Measurements from ENCODE around the gene PARP1. TPM values are rescaled to one million over a fixed set of nuclear protein-coding genes. Genes with fewer than 3 reads are reported as not detected.

PARP1 gene
- total RNA-seq, 1 donor = 51.0 TPM

DNA sequence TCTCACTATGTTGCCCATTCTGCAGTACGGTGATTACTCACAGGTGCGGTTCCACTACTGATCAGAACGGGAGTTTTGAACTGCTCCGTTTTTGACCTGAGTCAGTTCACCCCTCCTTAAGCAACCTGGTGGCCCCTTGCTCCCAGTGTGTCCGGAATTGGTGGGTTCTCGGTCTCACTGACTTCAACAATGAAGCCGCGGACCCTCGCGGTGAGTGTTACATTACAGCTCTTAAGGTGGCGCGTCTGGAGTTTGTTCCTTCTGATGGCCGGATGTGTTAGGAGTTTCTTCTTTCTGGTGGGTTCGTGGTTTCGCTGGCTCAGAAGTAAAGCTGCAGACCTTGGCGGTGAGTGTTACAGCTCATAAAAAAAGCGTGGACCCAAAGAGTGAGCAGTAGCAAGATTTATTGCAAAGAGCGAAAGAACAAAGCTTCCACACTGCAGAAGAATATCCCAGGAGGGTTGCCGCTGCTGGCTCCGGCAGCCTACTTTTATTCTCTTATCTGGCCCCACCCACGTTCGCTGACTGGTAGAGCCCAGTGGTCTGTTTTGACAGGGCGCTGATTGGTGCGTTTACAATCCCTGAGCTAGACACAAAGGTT, 17.6 kb upstream of the PARP1 start:
- H2AFZ ChIP-seq (ENCODE audit: low read length) = no peak overlapping the region
- no peak for TF ChIP-seq CTCF (IDR thresholded peaks at IDR 0.05; ENCODE audit: extremely low read depth, low read depth, low read length)
- H3K4me3 ChIP-seq (ENCODE audit: insufficient read depth, low read length) = no peak overlapping the region
- H3K36me3 ChIP-seq (ENCODE audit: insufficient read depth, low read length) = no peaks in the 10 kb centered on the region
- H3K27ac ChIP-seq (ENCODE audit: low read depth, low read length) = no peak overlapping the region
- no peak overlapping the region for H3K4me2 ChIP-seq (ENCODE audit: insufficient read depth, low read length)
- H3K9me3 ChIP-seq (ENCODE audit: low read depth, low read length) = no peaks in the 10 kb centered on the region
- H3K27me3 ChIP-seq (ENCODE audit: insufficient read depth, low read length) = peaks cover 2% of the 10 kb centered on the region
- no peak for DNase-seq (ENCODE audit: insufficient read length, low spot score, missing footprints)
- H3K79me2 ChIP-seq (ENCODE audit: insufficient read depth, low read length) = no peaks in the 10 kb centered on the region
- H3K4me1 ChIP-seq (ENCODE audit: insufficient read depth, low read length) = no peaks in the 10 kb centered on the region
- no peaks in the 10 kb centered on the region for H4K20me1 ChIP-seq (ENCODE audit: insufficient read depth, low read length)

DNA sequence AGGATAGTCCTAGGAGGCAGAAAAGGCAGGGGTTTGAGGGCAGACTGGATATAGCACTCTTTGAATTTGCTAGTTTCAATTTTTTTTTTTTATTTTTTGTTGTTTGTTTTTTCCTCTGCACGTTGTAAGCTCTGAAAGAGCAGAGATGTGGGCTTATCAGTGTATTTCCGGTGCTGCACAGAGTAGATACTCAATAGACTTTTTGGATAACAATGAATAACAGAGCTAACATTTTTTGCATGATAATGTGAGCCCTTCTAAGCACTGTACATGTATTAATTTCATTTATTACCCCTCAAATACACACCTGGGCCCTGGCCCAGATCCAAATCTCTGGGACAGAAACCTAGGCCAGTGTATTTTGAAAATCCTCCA, 17.1 kb upstream of the PARP1 start:
- H2AFZ ChIP-seq (ENCODE audit: low read length) = no peak overlapping the region
- no peaks in the 10 kb centered on the region for H4K20me1 ChIP-seq (ENCODE audit: insufficient read depth, low read length)
- H3K4me2 ChIP-seq (ENCODE audit: insufficient read depth, low read length) = no peak overlapping the region
- no peak for DNase-seq (ENCODE audit: insufficient read length, low spot score, missing footprints)
- no peaks in the 10 kb centered on the region for H3K36me3 ChIP-seq (ENCODE audit: insufficient read depth, low read length)
- no peak overlapping the region for H3K4me3 ChIP-seq (ENCODE audit: insufficient read depth, low read length)
- H3K9me3 ChIP-seq (ENCODE audit: low read depth, low read length) = no peaks in the 10 kb centered on the region
- no peak overlapping the region for H3K27ac ChIP-seq (ENCODE audit: low read depth, low read length)
- no peak for TF ChIP-seq CTCF (IDR thresholded peaks at IDR 0.05; ENCODE audit: extremely low read depth, low read depth, low read length)
- no peaks in the 10 kb centered on the region for H3K4me1 ChIP-seq (ENCODE audit: insufficient read depth, low read length)
- peaks cover 2% of the 10 kb centered on the region for H3K27me3 ChIP-seq (ENCODE audit: insufficient read depth, low read length)
- no peaks in the 10 kb centered on the region for H3K79me2 ChIP-seq (ENCODE audit: insufficient read depth, low read length)

DNA sequence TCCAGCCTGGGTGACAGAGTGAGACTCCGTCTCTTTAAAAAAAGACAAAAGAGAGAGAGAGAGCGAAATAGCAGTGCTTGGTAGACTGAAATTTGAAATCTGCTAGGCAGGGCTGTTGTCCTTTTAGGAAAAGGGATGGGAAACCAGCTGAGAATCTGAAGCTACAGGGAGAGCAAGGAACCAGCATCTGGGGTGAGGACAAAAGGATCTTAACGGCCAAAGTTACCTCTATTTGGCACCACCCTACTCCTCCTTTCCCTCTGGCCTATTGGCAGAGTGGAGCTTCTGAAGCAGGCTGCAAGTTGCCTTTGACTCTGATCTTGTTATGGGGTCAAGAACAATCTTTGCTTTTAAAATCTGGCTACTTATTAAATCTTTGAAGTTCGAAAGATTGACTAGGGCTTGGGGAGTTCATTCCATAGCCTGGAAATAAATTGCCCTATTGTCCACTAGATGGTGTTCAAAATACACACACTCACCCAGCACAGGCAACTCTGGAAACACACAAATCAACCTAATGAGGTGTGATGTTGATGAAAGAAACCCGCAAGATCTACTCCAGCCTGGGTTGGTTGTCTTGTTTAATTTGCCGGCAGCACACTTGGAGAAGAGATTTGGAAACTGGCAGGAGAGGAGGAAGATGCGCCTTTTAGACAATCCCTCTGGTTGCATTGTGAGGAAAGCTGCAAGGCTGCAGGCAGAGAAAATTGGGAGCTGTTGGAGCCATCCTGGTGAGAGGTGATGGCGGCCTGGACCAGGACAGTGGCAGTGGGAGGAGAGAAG, 16.5 kb upstream of the PARP1 start:
- peak; percentile 62 for TF ChIP-seq CTCF (IDR thresholded peaks at IDR 0.05; ENCODE audit: extremely low read depth, low read depth, low read length)
- Histone ChIP-seq H3K4me2 (ENCODE audit: insufficient read depth, low read length) (no peak overlapping the region), H3K27me3 (ENCODE audit: insufficient read depth, low read length) (peaks cover 2% of the 10 kb centered on the region), H3K27ac (ENCODE audit: low read depth, low read length) (no peak overlapping the region), H2AFZ (ENCODE audit: low read length) (no peak overlapping the region), H3K36me3 (ENCODE audit: insufficient read depth, low read length) (no peaks in the 10 kb centered on the region), H3K4me3 (ENCODE audit: insufficient read depth, low read length) (no peak overlapping the region), H3K9me3 (ENCODE audit: low read depth, low read length) (no peaks in the 10 kb centered on the region), H3K4me1 (ENCODE audit: insufficient read depth, low read length) (peaks cover under 1% of the 10 kb centered on the region), H4K20me1 (ENCODE audit: insufficient read depth, low read length) (no peaks in the 10 kb centered on the region), H3K79me2 (ENCODE audit: insufficient read depth, low read length) (no peaks in the 10 kb centered on the region)
- peak; percentile 92 for DNase-seq (ENCODE audit: insufficient read length, low spot score, missing footprints)

DNA sequence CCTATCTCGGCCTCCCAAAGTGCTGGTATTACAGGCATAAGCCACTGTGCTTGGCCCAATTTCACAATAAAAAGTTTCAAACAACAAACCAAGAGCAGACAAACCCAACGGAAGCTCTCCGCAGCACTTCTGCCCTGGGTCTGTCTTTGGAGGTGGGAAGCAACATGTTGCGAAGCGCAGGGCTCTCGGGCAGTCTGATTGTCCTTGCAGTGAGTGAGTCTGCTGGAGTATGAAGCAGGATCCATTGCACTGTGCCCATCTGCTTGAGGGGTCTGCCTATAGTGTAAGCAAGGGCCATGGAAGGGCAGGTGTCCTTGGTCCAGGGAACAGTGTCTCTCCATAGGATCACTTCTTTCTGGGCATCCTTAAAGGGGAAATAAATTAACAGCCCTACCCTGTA, 14.6 kb upstream of the PARP1 start:
- Histone ChIP-seq H2AFZ (ENCODE audit: low read length) (no peak overlapping the region), H3K4me1 (ENCODE audit: insufficient read depth, low read length) (peaks cover 4% of the 10 kb centered on the region), H3K27me3 (ENCODE audit: insufficient read depth, low read length) (peaks cover 12% of the 10 kb centered on the region), H4K20me1 (ENCODE audit: insufficient read depth, low read length) (no peaks in the 10 kb centered on the region), H3K27ac (ENCODE audit: low read depth, low read length) (no peak overlapping the region), H3K36me3 (ENCODE audit: insufficient read depth, low read length) (no peaks in the 10 kb centered on the region), H3K4me3 (ENCODE audit: insufficient read depth, low read length) (no peak overlapping the region), H3K79me2 (ENCODE audit: insufficient read depth, low read length) (no peaks in the 10 kb centered on the region), H3K4me2 (ENCODE audit: insufficient read depth, low read length) (no peak overlapping the region), H3K9me3 (ENCODE audit: low read depth, low read length) (no peaks in the 10 kb centered on the region)
- no peak for TF ChIP-seq CTCF (IDR thresholded peaks at IDR 0.05; ENCODE audit: extremely low read depth, low read depth, low read length)
- no peak for DNase-seq (ENCODE audit: insufficient read length, low spot score, missing footprints)
